ENCODE data around the gene MADCAM1. TPM values are rescaled to one million over a fixed set of nuclear protein-coding genes. Genes with fewer than 3 reads are reported as not detected.

MADCAM1 gene
- total and polyA plus RNA-seq, 2 of the 8 experiments (the other 6 are each of a cell fraction or from before 2014, with no cell fraction given), result 2.3 to 3.0 TPM

GRCh38 chr19:496986-497385, 700 bp downstream of the MADCAM1 start:
- Histone ChIP-seq H2BK120ac (replicated peaks; ENCODE audit: low read depth, low read length) (no peak overlapping the region), H2AFZ (ENCODE audit: low read length) (no peak overlapping the region), H3K27ac (ENCODE audit: low read depth, low read length) (no peak overlapping the region), H2BK15ac (ENCODE audit: low read length) (no peak overlapping the region), H3K4ac (replicated peaks; ENCODE audit: insufficient read length, low read depth, low read length) (no peak overlapping the region), H3K4me3 (ENCODE audit: extremely low read depth in 1 of 4, insufficient read depth in 2 of 4, low read depth in 3 of 4, low read length in 4 of 4) (peak overlapping the region in 3 of 4 experiments; percentile 31 to 74 (median 53); a peak in 6 of 8 replicates), H3K79me2 (ENCODE audit: control insufficient read depth in 1 of 2, insufficient read depth in 2 of 2, low read length in 2 of 2) (no peaks in the 10 kb centered on the region), H2BK12ac (ENCODE audit: low read depth, low read length) (no peak overlapping the region), H3K9me3 (ENCODE audit: insufficient read depth in 2 of 2, low read depth in 1 of 2, low read length in 1 of 2) (peaks cover 0 to 2% of the 10 kb centered on the region in 2 experiments; a peak in 1 of 4 replicates), H3K4me2 (ENCODE audit: insufficient read depth in 1 of 2, low read depth in 2 of 2, low read length in 2 of 2) (peak overlapping the region; percentile 80 to 98; a peak in 2 of 4 replicates), H4K20me1 (replicated peaks in 1 of 2; ENCODE audit: control insufficient read depth in 1 of 2, insufficient read depth in 2 of 2, low read length in 2 of 2) (peaks cover 0 to 8% of the 10 kb centered on the region in 2 experiments), H3K36me3 (ENCODE audit: control insufficient read depth in 2 of 4, insufficient read depth in 4 of 4, low read length in 3 of 4) (peaks cover 0 to 3% (median 0%) of the 10 kb centered on the region in 4 experiments; a peak in 1 of 8 replicates), H3K23me2 (ENCODE audit: low read depth, low read length) (peaks cover 10% of the 10 kb centered on the region; the same call in 1 of the 2 replicates), H2AK5ac (ENCODE audit: low read depth, low read length) (no peak overlapping the region), H3K18ac (ENCODE audit: extremely low read depth, low read length) (no peak overlapping the region), H4K5ac (ENCODE audit: insufficient read length, low read depth, low read length) (no peak overlapping the region), H3K79me1 (ENCODE audit: low read depth, low read length) (no peaks in the 10 kb centered on the region), H3K4me1 (replicated peaks in 1 of 4; ENCODE audit: control insufficient read depth in 3 of 4, insufficient read depth in 4 of 4, low read length in 3 of 4) (peaks cover 0 to 13% (median 8%) of the 10 kb centered on the region in 4 experiments; a peak in 5 of 7 replicates), H3K56ac (replicated peaks; ENCODE audit: insufficient read length, low read depth, low read length) (no peak overlapping the region), H4K8ac (ENCODE audit: extremely low read depth, insufficient read depth, low read length) (no peak overlapping the region), H3K27me3 (replicated peaks in 1 of 4; ENCODE audit: control insufficient read depth in 3 of 4, extremely low read depth in 1 of 4, insufficient read depth in 3 of 4, low read length in 3 of 4) (peaks cover 19 to 26% (median 22%) of the 10 kb centered on the region in 4 experiments), H3K9ac (replicated peaks in 1 of 4; ENCODE audit: extremely low read depth in 1 of 4, low read depth in 3 of 4, low read length in 3 of 4) (no peak overlapping the region), H4K91ac (replicated peaks; ENCODE audit: insufficient read length, low read length) (no peak overlapping the region), H2BK20ac (ENCODE audit: low read length) (no peak overlapping the region), H3K23ac (ENCODE audit: insufficient read length) (no peak overlapping the region), H2BK5ac (ENCODE audit: low read depth, low read length) (no peak overlapping the region), H3K14ac (ENCODE audit: insufficient read length) (no peak overlapping the region)
- FAIRE-seq, result no peak
- no CpG with 5 or more reads among the region's 18 CpGs for WGBS, 2 experiments (ENCODE audit: extremely low coverage in 1 of 2, insufficient coverage in 1 of 2, insufficient read length in 1 of 2, insufficient replicate concordance in 2 of 2, low coverage in 1 of 2, low lambda C conversion rate in 2 of 2, missing lambda C conversion rate in 1 of 2)
- POLR2A ChIA-PET (ENCODE audit: partially characterized antibody), result interaction anchor here (1.5 kb wide), 1 partner anchor 9 kb away, joined by 6 read pairs; no protein-coding TSS in a partner anchor
- CTCF ChIA-PET (ENCODE audit: partially characterized antibody), result no interaction called here
- no peak for DNase-seq (ENCODE audit: low read depth in 1 of 2, low spot score in 2 of 2)
- TF ChIP-seq ASH2L (IDR thresholded peaks at IDR 0.05; ENCODE audit: low read length), result no peak
- no peak for TF ChIP-seq CBX5 (IDR thresholded peaks at IDR 0.05; ENCODE audit: low read depth, low read length)
- TF ChIP-seq RNF2 (IDR thresholded peaks at IDR 0.05; ENCODE audit: borderline replicate concordance, low read depth, low read length, missing control alignments, poor library complexity, severe bottlenecking), result no peak
- no peak for TF ChIP-seq SIX5 (IDR thresholded peaks at IDR 0.05; ENCODE audit: low read depth, low read length)
- TF ChIP-seq GABPA (IDR thresholded peaks at IDR 0.05; ENCODE audit: borderline replicate concordance, insufficient read depth, low read length), result no peak
- no peak for TF ChIP-seq PHF8 (conservative IDR thresholded peaks at IDR 0.05; ENCODE audit: low read depth, low read length)
- no peak for TF ChIP-seq JUND (IDR thresholded peaks at IDR 0.05; ENCODE audit: low read length)
- TF ChIP-seq, protein P1, sequence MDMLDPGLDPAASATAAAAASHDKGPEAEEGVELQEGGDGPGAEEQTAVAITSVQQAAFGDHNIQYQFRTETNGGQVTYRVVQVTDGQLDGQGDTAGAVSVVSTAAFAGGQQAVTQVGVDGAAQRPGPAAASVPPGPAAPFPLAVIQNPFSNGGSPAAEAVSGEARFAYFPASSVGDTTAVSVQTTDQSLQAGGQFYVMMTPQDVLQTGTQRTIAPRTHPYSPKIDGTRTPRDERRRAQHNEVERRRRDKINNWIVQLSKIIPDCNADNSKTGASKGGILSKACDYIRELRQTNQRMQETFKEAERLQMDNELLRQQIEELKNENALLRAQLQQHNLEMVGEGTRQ (IDR thresholded peaks at IDR 0.05; ENCODE audit: low read length), result no peak
- TF ChIP-seq POLR2AphosphoS5 (IDR thresholded peaks at IDR 0.05; ENCODE audit: low read depth, low read length), result no peak
- TF ChIP-seq, protein P2, sequence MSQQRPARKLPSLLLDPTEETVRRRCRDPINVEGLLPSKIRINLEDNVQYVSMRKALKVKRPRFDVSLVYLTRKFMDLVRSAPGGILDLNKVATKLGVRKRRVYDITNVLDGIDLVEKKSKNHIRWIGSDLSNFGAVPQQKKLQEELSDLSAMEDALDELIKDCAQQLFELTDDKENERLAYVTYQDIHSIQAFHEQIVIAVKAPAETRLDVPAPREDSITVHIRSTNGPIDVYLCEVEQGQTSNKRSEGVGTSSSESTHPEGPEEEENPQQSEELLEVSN (IDR thresholded peaks at IDR 0.05), result no peak
- no peak for TF ChIP-seq EP300 (IDR thresholded peaks at IDR 0.05; ENCODE audit: borderline replicate concordance in 1 of 2, low read depth in 2 of 2, low read length in 2 of 2)
